ENCODE results near the gene ACOXL.

- TF ChIP-seq POLR2A (IDR thresholded peaks at IDR 0.05) (no peak), POLR2AphosphoS5 (IDR thresholded peaks at IDR 0.05) (no peak)
These were observed 299.4 kb downstream of the ACOXL start for GRCh38 chr2:111031546-111032478.
